ENCODE measurements around the gene DOK5.
"Not testable (repeated sequence)": the region's sequence is repeated elsewhere in the genome, so short reads cannot be mapped to it uniquely, and the experiment has no call there.

DOK5 gene

DNA sequence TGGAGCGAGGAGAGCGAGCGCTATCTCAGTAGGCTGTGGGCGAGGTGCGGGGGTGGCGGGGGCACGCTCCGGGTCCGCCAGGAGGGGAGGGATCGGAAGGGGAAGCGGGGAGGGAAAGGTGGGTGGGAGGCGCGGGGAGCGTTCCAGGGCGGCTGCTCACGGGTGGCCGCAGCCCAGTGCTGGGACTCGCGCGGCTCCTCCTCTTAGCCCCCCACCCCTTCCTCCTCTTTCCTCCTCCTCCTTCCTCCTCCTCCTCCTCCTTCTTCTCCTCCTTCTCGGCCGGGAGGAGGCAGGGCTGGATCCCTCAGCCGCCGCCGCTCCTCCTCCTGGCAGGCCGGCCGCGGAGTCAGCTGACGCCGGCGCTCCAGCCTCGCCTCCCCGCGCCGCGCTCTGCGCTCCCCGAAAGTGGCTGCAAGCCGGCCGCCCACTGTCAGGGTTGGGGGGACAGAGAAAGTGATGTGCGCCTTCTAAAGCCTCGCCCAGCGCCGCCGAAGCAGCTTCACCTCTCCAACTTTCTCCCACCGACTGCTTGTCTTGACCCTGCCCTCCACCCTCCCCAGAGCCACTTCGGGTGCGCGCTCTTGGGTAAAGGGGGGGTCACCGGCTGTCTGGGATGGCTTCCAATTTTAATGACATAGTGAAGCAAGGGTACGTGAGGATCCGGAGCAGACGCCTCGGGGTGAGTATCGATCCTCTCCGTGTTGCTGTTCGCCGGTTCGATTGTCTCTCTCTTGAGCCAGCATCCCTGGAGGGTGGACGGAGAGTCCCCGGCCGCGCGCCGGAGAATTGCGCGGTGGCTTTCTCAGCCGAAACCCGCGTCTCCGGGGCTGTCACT, at the start of gene DOK5:
Gene DOK5, plus strand, starts transcription at position 260 of the 835 bp plus-strand sequence. Its CDS starts 354 bp downstream, at position 614.
- Histone ChIP-seq H3K36me3 (ENCODE audit: control insufficient read depth, insufficient read depth, low read length) (no peaks in the 10 kb centered on the region), H3K9ac (ENCODE audit: low read length) (peak within 1 kb of the TSS; percentile 25), H3K9me3 (ENCODE audit: control insufficient read depth, insufficient read depth, low read depth, low read length) (no peaks in the 10 kb centered on the region), H3K27me3 (ENCODE audit: control insufficient read depth, insufficient read depth, low read length) (peaks cover 45% of the 10 kb centered on the region), H3K4me1 (ENCODE audit: control insufficient read depth, insufficient read depth, low read length) (peaks cover 12% of the 10 kb centered on the region), H3K27ac (ENCODE audit: low read depth, low read length) (no peak within 1 kb of the TSS), H3K4me3 (ENCODE audit: low read depth, low read length) (peak within 1 kb of the TSS; percentile 93)

DNA sequence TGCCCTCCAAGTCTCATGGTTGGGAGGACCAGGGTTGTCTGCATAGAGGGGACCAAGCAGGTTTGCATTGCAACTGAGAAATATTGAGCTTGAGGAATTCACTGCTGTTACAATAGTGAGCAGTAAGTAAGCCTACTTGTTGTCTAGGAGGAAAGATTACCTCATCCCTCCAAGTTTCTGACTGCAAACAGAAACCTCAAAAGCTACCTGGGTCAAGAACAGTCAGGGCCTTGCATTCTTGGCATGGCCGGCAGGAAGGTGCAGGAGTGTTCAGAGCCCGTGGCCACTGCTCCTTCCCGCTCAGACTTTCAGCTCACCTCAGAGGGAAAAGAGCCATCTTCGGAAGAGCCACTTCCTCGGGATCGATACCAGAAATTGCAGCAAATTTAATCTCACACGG, 46.0 kb upstream of the DOK5 start:
- no peaks in the 10 kb centered on the region for H3K36me3 ChIP-seq (ENCODE audit: control insufficient read depth, insufficient read depth, low read length)
- no peak overlapping the region for H3K9ac ChIP-seq (ENCODE audit: low read length)
- no peak overlapping the region for H3K4me3 ChIP-seq (ENCODE audit: low read depth, low read length)
- H3K4me1 ChIP-seq (ENCODE audit: control insufficient read depth, insufficient read depth, low read length): no peaks in the 10 kb centered on the region
- H3K27me3 ChIP-seq (ENCODE audit: control insufficient read depth, insufficient read depth, low read length): no peaks in the 10 kb centered on the region
- no peak overlapping the region for H3K27ac ChIP-seq (ENCODE audit: low read depth, low read length)
- H3K9me3 ChIP-seq (ENCODE audit: control insufficient read depth, insufficient read depth, low read depth, low read length): peaks cover 10% of the 10 kb centered on the region

DNA sequence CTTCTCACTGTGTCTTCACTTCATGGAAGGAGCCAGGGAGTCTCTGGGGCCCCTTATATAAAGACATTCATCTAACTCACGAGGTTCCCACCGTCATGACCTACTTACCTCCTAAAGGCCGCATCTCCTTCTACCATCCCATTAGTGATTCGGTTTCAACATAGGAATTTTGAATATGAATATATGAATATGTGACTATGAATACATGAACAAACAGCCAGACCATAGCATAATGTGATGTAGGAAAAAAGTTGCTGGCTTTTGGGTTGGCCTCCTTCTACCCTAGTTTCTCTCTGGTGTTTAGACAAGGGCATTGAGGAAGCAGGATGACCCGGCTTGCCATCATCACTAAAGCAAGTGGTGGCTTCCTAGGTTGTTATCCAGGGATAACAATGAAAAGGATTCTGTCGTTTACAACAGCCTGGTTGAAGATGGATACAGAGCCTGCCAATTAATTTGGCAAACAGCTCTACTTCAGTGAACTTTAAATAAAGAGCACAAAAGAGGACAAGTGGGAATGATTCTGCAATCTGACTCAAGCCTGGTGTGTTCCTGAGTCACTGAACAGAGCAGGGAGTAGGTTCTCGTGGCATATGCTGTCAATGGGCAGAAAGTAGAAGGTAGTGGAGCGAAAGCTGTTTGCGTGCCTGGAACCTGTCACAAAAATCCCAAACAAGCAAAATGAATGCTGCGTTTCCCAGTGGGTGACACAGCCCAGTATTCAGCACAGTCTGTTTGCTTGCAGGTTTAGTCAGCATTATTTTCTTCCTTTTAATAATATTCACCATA, 44.0 kb upstream of the DOK5 start:
- no peak overlapping the region for H3K4me3 ChIP-seq (ENCODE audit: low read depth, low read length)
- no peaks in the 10 kb centered on the region for H3K9me3 ChIP-seq (ENCODE audit: control insufficient read depth, insufficient read depth, low read depth, low read length)
- H3K27me3 ChIP-seq (ENCODE audit: control insufficient read depth, insufficient read depth, low read length): no peaks in the 10 kb centered on the region
- no peak overlapping the region for H3K27ac ChIP-seq (ENCODE audit: low read depth, low read length)
- no peaks in the 10 kb centered on the region for H3K36me3 ChIP-seq (ENCODE audit: control insufficient read depth, insufficient read depth, low read length)
- H3K4me1 ChIP-seq (ENCODE audit: control insufficient read depth, insufficient read depth, low read length): no peaks in the 10 kb centered on the region
- H3K9ac ChIP-seq (ENCODE audit: low read length): no peak overlapping the region

DNA sequence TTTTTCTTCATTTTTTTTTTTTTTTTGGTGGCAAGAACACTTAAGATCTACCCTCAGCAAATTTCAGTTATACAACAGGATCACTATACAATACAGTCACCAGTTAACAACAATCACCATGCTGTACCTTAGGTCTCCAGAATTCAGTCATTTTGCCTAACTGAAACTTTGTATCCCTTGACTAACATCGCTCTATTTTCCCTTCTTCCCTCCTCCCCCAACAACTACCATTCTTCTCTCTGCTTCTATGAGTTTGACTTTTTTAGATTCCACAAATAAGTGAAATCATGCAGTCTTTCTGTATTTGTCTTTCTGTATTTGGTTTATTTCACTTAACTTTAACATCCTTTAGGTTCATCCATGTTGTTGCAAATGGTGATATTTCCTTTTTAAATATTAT, 42.4 kb upstream of the DOK5 start:
- no peaks in the 10 kb centered on the region for H3K9me3 ChIP-seq (ENCODE audit: control insufficient read depth, insufficient read depth, low read depth, low read length)
- no peaks in the 10 kb centered on the region for H3K36me3 ChIP-seq (ENCODE audit: control insufficient read depth, insufficient read depth, low read length)
- no peaks in the 10 kb centered on the region for H3K27me3 ChIP-seq (ENCODE audit: control insufficient read depth, insufficient read depth, low read length)
- no peak overlapping the region for H3K9ac ChIP-seq (ENCODE audit: low read length)
- no peak overlapping the region for H3K27ac ChIP-seq (ENCODE audit: low read depth, low read length)
- no peak overlapping the region for H3K4me3 ChIP-seq (ENCODE audit: low read depth, low read length)
- H3K4me1 ChIP-seq (ENCODE audit: control insufficient read depth, insufficient read depth, low read length): no peaks in the 10 kb centered on the region

DNA sequence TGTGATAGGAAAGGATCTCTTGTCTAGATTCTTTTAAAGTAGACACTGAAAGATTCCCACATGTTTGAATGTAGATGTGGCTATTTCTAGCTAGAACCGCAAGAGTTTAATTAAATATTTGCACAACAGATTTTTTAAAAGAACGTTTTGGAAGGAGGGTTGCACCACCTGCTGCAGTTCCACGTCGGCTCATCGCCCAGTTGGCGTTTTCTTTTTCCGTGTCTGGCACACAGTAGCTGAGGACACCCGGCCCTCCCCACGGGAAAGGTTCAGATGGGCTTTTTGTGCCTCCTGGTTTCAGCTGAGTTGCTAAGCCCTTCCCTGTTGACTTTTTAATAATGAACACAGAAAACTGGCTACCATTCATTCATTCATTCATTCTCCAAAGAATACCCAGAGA, 41.8 kb upstream of the DOK5 start:
- Histone ChIP-seq H3K9me3 (ENCODE audit: control insufficient read depth, insufficient read depth, low read depth, low read length) (no peaks in the 10 kb centered on the region), H3K4me1 (ENCODE audit: control insufficient read depth, insufficient read depth, low read length) (no peaks in the 10 kb centered on the region), H3K9ac (ENCODE audit: low read length) (no peak overlapping the region), H3K27me3 (ENCODE audit: control insufficient read depth, insufficient read depth, low read length) (no peaks in the 10 kb centered on the region), H3K4me3 (ENCODE audit: low read depth, low read length) (no peak overlapping the region), H3K27ac (ENCODE audit: low read depth, low read length) (no peak overlapping the region), H3K36me3 (ENCODE audit: control insufficient read depth, insufficient read depth, low read length) (no peaks in the 10 kb centered on the region)

DNA sequence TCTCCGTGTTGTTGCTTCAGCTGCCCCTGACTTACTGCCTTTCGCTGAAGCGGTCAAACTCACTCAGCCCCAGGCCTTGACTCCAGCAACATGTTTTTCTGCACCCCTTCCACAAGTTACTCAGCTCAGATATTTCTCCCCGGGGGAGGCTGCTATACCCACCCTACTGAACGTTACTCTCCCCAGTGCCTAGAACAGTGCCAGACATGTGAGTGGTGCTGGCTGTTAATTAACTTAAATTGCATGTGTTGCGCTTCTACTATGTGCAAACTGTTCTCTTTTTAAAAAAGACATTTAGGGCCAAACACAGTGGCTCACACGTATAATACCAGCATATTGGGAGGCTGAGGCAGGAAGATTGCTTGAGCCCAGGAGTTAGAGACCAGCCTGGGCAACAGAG, 41.2 kb upstream of the DOK5 start:
- H3K9me3 ChIP-seq (ENCODE audit: control insufficient read depth, insufficient read depth, low read depth, low read length): no peaks in the 10 kb centered on the region
- H3K27me3 ChIP-seq (ENCODE audit: control insufficient read depth, insufficient read depth, low read length): no peaks in the 10 kb centered on the region
- no peaks in the 10 kb centered on the region for H3K4me1 ChIP-seq (ENCODE audit: control insufficient read depth, insufficient read depth, low read length)
- no peak overlapping the region for H3K4me3 ChIP-seq (ENCODE audit: low read depth, low read length)
- H3K27ac ChIP-seq (ENCODE audit: low read depth, low read length): no peak overlapping the region
- H3K9ac ChIP-seq (ENCODE audit: low read length): no peak overlapping the region
- H3K36me3 ChIP-seq (ENCODE audit: control insufficient read depth, insufficient read depth, low read length): no peaks in the 10 kb centered on the region

DNA sequence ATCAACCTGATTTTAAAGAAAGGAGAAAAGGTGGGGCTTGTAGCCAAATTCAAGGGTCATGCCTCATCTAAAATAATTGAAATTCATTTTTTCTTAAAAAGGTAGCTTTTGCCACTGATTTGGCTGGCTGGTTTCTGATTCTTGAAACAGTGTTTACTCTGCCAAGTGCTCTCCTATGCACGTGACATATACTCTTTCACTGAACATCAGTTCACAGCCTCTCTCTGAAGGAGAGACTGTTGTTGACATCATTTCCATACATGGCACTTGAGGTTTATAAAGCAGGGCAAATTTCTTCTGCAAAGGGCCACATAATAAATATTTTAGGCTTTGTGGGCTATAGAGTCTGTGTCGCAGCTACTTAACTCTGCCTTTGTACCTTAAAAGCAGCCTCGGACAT, 40.4 kb upstream of the DOK5 start:
- Histone ChIP-seq H3K4me3 (ENCODE audit: low read depth, low read length) (no peak overlapping the region), H3K27me3 (ENCODE audit: control insufficient read depth, insufficient read depth, low read length) (no peaks in the 10 kb centered on the region), H3K27ac (ENCODE audit: low read depth, low read length) (no peak overlapping the region), H3K9me3 (ENCODE audit: control insufficient read depth, insufficient read depth, low read depth, low read length) (no peaks in the 10 kb centered on the region), H3K36me3 (ENCODE audit: control insufficient read depth, insufficient read depth, low read length) (no peaks in the 10 kb centered on the region), H3K9ac (ENCODE audit: low read length) (no peak overlapping the region), H3K4me1 (ENCODE audit: control insufficient read depth, insufficient read depth, low read length) (no peaks in the 10 kb centered on the region)

DNA sequence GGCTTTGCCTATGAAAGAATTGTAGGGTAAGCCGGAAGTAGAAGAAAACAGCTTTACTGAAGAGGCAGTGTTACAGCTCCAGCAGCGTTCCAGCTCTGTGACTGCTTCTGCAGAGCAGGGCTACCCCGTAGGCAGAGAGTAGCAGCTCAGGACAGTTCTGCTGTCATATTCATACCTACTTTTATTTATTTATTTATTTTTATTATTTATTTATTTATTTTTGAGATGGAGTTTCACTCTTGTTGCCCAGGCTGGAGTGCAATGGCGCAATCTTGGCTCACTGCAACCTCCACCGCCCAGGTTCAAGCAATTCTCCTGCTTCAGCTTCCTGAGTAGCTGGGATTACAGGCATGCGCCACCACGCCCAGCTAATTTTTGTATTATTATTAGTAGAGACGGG, 39.0 kb upstream of the DOK5 start:
- not testable (repeated sequence) for H3K27ac ChIP-seq (ENCODE audit: low read depth, low read length); H3K4me3 ChIP-seq (ENCODE audit: low read depth, low read length); H3K9ac ChIP-seq (ENCODE audit: low read length); H3K36me3 ChIP-seq (ENCODE audit: control insufficient read depth, insufficient read depth, low read length); H3K9me3 ChIP-seq (ENCODE audit: control insufficient read depth, insufficient read depth, low read depth, low read length); H3K27me3 ChIP-seq (ENCODE audit: control insufficient read depth, insufficient read depth, low read length); H3K4me1 ChIP-seq (ENCODE audit: control insufficient read depth, insufficient read depth, low read length)

DNA sequence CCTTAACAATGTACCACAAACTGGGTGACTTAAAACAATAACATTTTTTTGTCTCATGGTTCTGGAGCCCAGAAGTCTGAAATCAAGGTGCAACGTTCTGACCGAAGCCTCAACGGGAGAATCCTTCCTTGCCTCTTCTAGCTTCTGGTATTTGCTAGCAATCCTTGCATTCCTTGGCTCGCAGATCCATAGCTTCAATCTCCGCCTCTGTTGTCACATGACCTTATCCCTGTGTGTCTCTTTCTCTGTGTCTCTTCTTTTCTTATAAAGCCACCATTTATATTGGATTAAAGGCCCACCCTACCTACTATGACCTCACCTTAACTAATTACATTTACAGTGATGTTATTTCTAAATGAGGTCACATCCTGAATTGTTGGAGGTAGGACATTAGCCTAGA, 37.2 kb upstream of the DOK5 start:
- no peak overlapping the region for H3K9ac ChIP-seq (ENCODE audit: low read length)
- H3K27ac ChIP-seq (ENCODE audit: low read depth, low read length): no peak overlapping the region
- no peaks in the 10 kb centered on the region for H3K4me1 ChIP-seq (ENCODE audit: control insufficient read depth, insufficient read depth, low read length)
- H3K9me3 ChIP-seq (ENCODE audit: control insufficient read depth, insufficient read depth, low read depth, low read length): no peaks in the 10 kb centered on the region
- H3K27me3 ChIP-seq (ENCODE audit: control insufficient read depth, insufficient read depth, low read length): no peaks in the 10 kb centered on the region
- no peaks in the 10 kb centered on the region for H3K36me3 ChIP-seq (ENCODE audit: control insufficient read depth, insufficient read depth, low read length)
- no peak overlapping the region for H3K4me3 ChIP-seq (ENCODE audit: low read depth, low read length)

DNA sequence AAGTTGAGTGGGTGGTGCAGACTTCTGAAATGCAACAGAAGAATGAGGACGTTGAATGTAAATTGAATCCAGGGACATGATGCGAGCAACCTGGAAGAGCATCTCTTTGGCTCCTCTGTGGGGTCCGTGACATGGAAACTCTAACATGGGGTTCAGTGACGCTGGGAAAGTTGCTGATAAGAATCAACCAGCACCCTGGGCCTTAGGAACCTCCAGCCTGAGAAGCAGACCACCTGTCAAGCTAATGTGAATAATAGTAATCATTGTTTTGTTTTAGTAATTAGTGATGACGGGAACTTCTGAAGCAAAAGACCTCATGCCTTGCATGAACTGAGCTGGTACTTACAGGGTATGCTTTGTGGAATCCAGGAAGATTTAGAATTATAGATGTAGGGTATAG, 25.2 kb upstream of the DOK5 start:
- Histone ChIP-seq H3K4me1 (ENCODE audit: control insufficient read depth, insufficient read depth, low read length) (peaks cover 13% of the 10 kb centered on the region; the same call in 1 of the 2 replicates), H3K36me3 (ENCODE audit: control insufficient read depth, insufficient read depth, low read length) (no peaks in the 10 kb centered on the region), H3K27ac (ENCODE audit: low read depth, low read length) (no peak overlapping the region), H3K4me3 (ENCODE audit: low read depth, low read length) (no peak overlapping the region), H3K27me3 (ENCODE audit: control insufficient read depth, insufficient read depth, low read length) (no peaks in the 10 kb centered on the region), H3K9me3 (ENCODE audit: control insufficient read depth, insufficient read depth, low read depth, low read length) (0 out of 2 replicates have a peak, but pooled peaks cover 5% of the 10 kb centered on the region), H3K9ac (ENCODE audit: low read length) (no peak overlapping the region)

DNA sequence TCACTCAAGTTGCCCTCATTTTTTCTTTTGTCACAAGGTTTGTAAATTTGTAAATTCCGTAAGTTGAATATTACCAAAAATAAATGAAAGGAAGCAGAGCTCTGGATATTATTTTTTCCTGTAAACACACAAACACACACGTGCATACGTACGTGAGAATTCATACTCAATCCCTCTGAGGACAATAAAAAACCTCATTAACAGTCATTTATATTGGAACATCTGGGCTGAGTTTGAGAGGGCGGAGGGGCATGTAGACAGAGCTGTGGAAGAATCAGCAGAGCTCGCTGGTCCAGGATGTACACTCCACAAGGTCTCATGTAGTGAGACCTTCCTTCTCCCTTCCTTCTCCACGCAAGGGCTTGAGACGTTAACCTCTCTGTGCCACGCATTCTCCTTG, 24.2 kb upstream of the DOK5 start:
- Histone ChIP-seq H3K27me3 (ENCODE audit: control insufficient read depth, insufficient read depth, low read length) (no peaks in the 10 kb centered on the region), H3K9ac (ENCODE audit: low read length) (no peak overlapping the region), H3K4me1 (ENCODE audit: control insufficient read depth, insufficient read depth, low read length) (peaks cover 13% of the 10 kb centered on the region; the same call in 1 of the 2 replicates), H3K27ac (ENCODE audit: low read depth, low read length) (no peak overlapping the region), H3K36me3 (ENCODE audit: control insufficient read depth, insufficient read depth, low read length) (no peaks in the 10 kb centered on the region), H3K4me3 (ENCODE audit: low read depth, low read length) (no peak overlapping the region), H3K9me3 (ENCODE audit: control insufficient read depth, insufficient read depth, low read depth, low read length) (0 out of 2 replicates have a peak, but pooled peaks cover 5% of the 10 kb centered on the region)
